Esophagus muscularis mucosa (tissue), 4 donors: ENCODE results near the gene B3GNT7. TPM values are rescaled to one million over a fixed set of nuclear protein-coding genes. Genes with fewer than 3 reads are reported as not detected.
"Not testable (repeated sequence)": the region's sequence is repeated elsewhere in the genome, so short reads cannot be mapped to it uniquely, and the experiment has no call there.

Source experiments
- DNase-seq: peaks from one replicate; pipeline ENCODE4 v3.0.0-alpha.2; 2017; ENCODE audit errors: extremely low spot score
- H3K27ac ChIP-seq, 4 donors: fragments of 200-600 bp; sonication (generic); replicated peaks in 1 of 4; 1 replicate in 3 of 4; 2 replicates in 1 of 4; pipeline ENCODE4 v1.5.1; 2016 to 2019; ENCODE audit warnings: mild to moderate bottlenecking in 1 of 4
- H3K27me3 ChIP-seq, 4 donors: fragments of 200-600 bp; sonication (generic); one replicate each; pipeline versions ENCODE4 v1.5.1 to v1.6.0; 2016 to 2019
- H3K36me3 ChIP-seq, 4 donors: fragments of 200-600 bp; sonication (generic); one replicate each; pipeline ENCODE4 v1.5.1; 2016 to 2019
- H3K4me1 ChIP-seq, 4 donors: fragments of 200-600 bp; sonication (generic); one replicate each; pipeline ENCODE4 v1.5.1; 2016 to 2019
- H3K4me3 ChIP-seq, 4 donors: fragments of 200-600 bp; sonication (generic); 1 replicate in 2 of 4; 2 replicates in 2 of 4; pipeline ENCODE4 v1.5.1; 2016 to 2019; ENCODE audit warnings: mild to moderate bottlenecking in 4 of 4, moderate library complexity in 1 of 4
- H3K9me3 ChIP-seq, 4 donors: fragments of 200-600 bp; sonication (generic); 1 replicate in 3 of 4; 2 replicates in 1 of 4; pipeline ENCODE4 v1.5.1; 2016 to 2019
- CTCF ChIP-seq, 3 experiments: fragments of 200-600 bp in 2 of 3; fragments of 450-650 bp in 1 of 3; sonication (generic) in 2 of 3; IDR thresholded peaks; one replicate each; pipeline ENCODE4 v1.5.1; 2017 to 2019; ENCODE audit warnings: antibody characterized with exemption in 3 of 3, mild to moderate bottlenecking in 2 of 3, moderate library complexity in 1 of 3
- EP300 ChIP-seq: sonication (generic); formaldehyde crosslinking; IDR thresholded peaks from one replicate; pipeline ENCODE4 v1.6.1; 2017; ENCODE audit warnings: antibody characterized with exemption
- POLR2A ChIP-seq: fragments of 450-650 bp; IDR thresholded peaks from one replicate; pipeline ENCODE4 v1.6.1; 2017; ENCODE audit warnings: antibody characterized with exemption, moderate library complexity, mild to moderate bottlenecking, low read depth
- POLR2AphosphoS5 ChIP-seq, 2 donors: sonication (generic); formaldehyde crosslinking; IDR thresholded peaks; one replicate each; pipeline ENCODE4 v1.6.1; 2017; ENCODE audit warnings: antibody characterized with exemption in 2 of 2
- WGBS: methylation state at CpG from one replicate; pipeline ENCODE4 v1.1.5; 2018; 5-methylcytosine and 5-hydroxymethylcytosine counted together
- intact Hi-C: fragments of 100-400 bp; cut with DNase I; formaldehyde crosslinking; loops from one replicate; pipeline ENCODE4 v1.15.1; 2023
- total RNA-seq, 4 donors: library from RNA; depleted of rRNA; stranded (reverse); fragments of >200 nt; gene quantifications; one replicate each; pipeline versions ENCODE4 v1.1.0 to v1.2.1, GENCODE V29; 2016

Gene B3GNT7
- total RNA-seq, 4 donors from 2014 or later = 3.7 to 7.0 (median 4.5) TPM

GRCh38 chr2:231397928-231398294, 2.4 kb downstream of the B3GNT7 start:
- Histone ChIP-seq H3K36me3 (peaks cover 0 to 13% (median 0%) of the 10 kb centered on the region in 4 donors), H3K27me3 (peaks cover 0 to 45% (median 22%) of the 10 kb centered on the region in 4 donors), H3K4me3 (no peak overlapping the region), H3K9me3 (no peaks in the 10 kb centered on the region), H3K4me1 (peaks cover 16 to 35% (median 29%) of the 10 kb centered on the region in 4 donors), H3K27ac (no peak overlapping the region)
- intact Hi-C loops = no loop called here
- WGBS = 98% methylated on average over 8 of the region's 28 CpGs
- no peak for DNase-seq
- TF ChIP-seq POLR2A = no peak
- no peak for TF ChIP-seq CTCF (IDR thresholded peaks at IDR 0.05)
- no peak for TF ChIP-seq EP300
- TF ChIP-seq POLR2AphosphoS5 (IDR thresholded peaks at IDR 0.05) = no peak

- no peak overlapping the region for H3K27ac ChIP-seq
- TF ChIP-seq POLR2A = no peak
- H3K36me3 ChIP-seq = peaks cover 0 to 13% (median 0%) of the 10 kb centered on the region in 4 donors
- H3K27me3 ChIP-seq = peaks cover 0 to 38% (median 22%) of the 10 kb centered on the region in 4 donors
- intact Hi-C loops = no loop called here
- no peaks in the 10 kb centered on the region for H3K9me3 ChIP-seq
- no peak overlapping the region for H3K4me3 ChIP-seq
- 100% methylated on average over 2 of the region's 27 CpGs for WGBS
- no peak for DNase-seq
- H3K4me1 ChIP-seq = peaks cover 18 to 35% (median 29%) of the 10 kb centered on the region in 4 donors
These were observed 3.1 kb downstream of the B3GNT7 start for GRCh38 chr2:231398585-231398984.

GRCh38 chr2:231399046-231399852, 3.7 kb downstream of the B3GNT7 start:
- intact Hi-C loops = no loop called here
- 73% methylated on average over 9 of the region's 23 CpGs for WGBS
- DNase-seq = no peak
- no peak for TF ChIP-seq CTCF (IDR thresholded peaks at IDR 0.05)
- TF ChIP-seq POLR2AphosphoS5 (IDR thresholded peaks at IDR 0.05) = no peak
- TF ChIP-seq EP300 = no peak
- TF ChIP-seq POLR2A = no peak
- peaks cover 18 to 35% (median 29%) of the 10 kb centered on the region in 4 donors for H3K4me1 ChIP-seq
- peaks cover 0 to 13% (median 0%) of the 10 kb centered on the region in 4 donors for H3K36me3 ChIP-seq
- H3K4me3 ChIP-seq = no peak overlapping the region
- no peaks in the 10 kb centered on the region for H3K9me3 ChIP-seq
- peaks cover 0 to 32% (median 20%) of the 10 kb centered on the region in 4 donors for H3K27me3 ChIP-seq
- H3K27ac ChIP-seq = peak overlapping the region in 1 of 4 donors; percentile 50

GRCh38 chr2:231399853-231400680, 4.6 kb downstream of the B3GNT7 start:
- Histone ChIP-seq H3K4me1 (peaks cover 18 to 30% (median 28%) of the 10 kb centered on the region in 4 donors), H3K36me3 (peaks cover 0 to 13% (median 0%) of the 10 kb centered on the region in 4 donors), H3K9me3 (no peaks in the 10 kb centered on the region), H3K27ac (peak overlapping the region in 2 of 4 donors; percentile 20 to 64), H3K27me3 (peaks cover 0 to 23% (median 12%) of the 10 kb centered on the region in 4 donors), H3K4me3 (no peak overlapping the region)
- intact Hi-C loops = no loop called here
- TF ChIP-seq POLR2AphosphoS5 (IDR thresholded peaks at IDR 0.05) = no peak
- TF ChIP-seq CTCF (IDR thresholded peaks at IDR 0.05) = no peak
- TF ChIP-seq POLR2A = no peak
- WGBS = 61% methylated on average over 9 of the region's 12 CpGs
- DNase-seq = no peak

GRCh38 chr2:231400681-231401080, 5.2 kb downstream of the B3GNT7 start:
- Histone ChIP-seq H3K27ac (peak overlapping the region in 1 of 4 donors; percentile 64), H3K27me3 (peaks cover 0 to 17% (median 8%) of the 10 kb centered on the region in 4 donors), H3K36me3 (peaks cover 0 to 13% (median 0%) of the 10 kb centered on the region in 4 donors), H3K4me1 (peaks cover 16 to 26% (median 22%) of the 10 kb centered on the region in 4 donors)
- H3K4me3 ChIP-seq, H3K9me3 ChIP-seq, intact Hi-C loops, DNase-seq: not testable (repeated sequence)
- 61% methylated on average over 8 of the region's 8 CpGs for WGBS

- 91% methylated on average over 23 of the region's 23 CpGs for WGBS
These were observed 5.6 kb downstream of the B3GNT7 start for GRCh38 chr2:231401101-231401500.

GRCh38 chr2:231403421-231404182, 8.1 kb downstream of the B3GNT7 start:
- H3K4me1 ChIP-seq = peaks cover 15 to 21% (median 16%) of the 10 kb centered on the region in 4 donors
- H3K27ac ChIP-seq = not testable (repeated sequence)

More at GRCh38 chr2:231401101-231401500, 5.6 kb downstream of the B3GNT7 start:
- peaks cover 0 to 13% (median 0%) of the 10 kb centered on the region in 4 donors for H3K36me3 ChIP-seq
- intact Hi-C loops, DNase-seq, H3K27ac ChIP-seq, H3K4me3 ChIP-seq, H3K9me3 ChIP-seq: not testable (repeated sequence)
- peaks cover 16 to 26% (median 17%) of the 10 kb centered on the region in 4 donors for H3K4me1 ChIP-seq
- H3K27me3 ChIP-seq = peaks cover 0 to 13% (median 4%) of the 10 kb centered on the region in 4 donors

GRCh38 chr2:231404183-231404578, 8.7 kb downstream of the B3GNT7 start:
- H3K36me3 ChIP-seq, intact Hi-C loops, H3K27ac ChIP-seq, H3K4me3 ChIP-seq, DNase-seq, H3K27me3 ChIP-seq, H3K9me3 ChIP-seq: not testable (repeated sequence)
- WGBS = 91% methylated on average over 16 of the region's 16 CpGs
- peaks cover 15 to 20% (median 15%) of the 10 kb centered on the region in 4 donors for H3K4me1 ChIP-seq

More at GRCh38 chr2:231403421-231404182, 8.1 kb downstream of the B3GNT7 start:
- WGBS = 79% methylated on average over 14 of the region's 14 CpGs
- intact Hi-C loops, DNase-seq, H3K36me3 ChIP-seq, H3K27me3 ChIP-seq, H3K9me3 ChIP-seq, H3K4me3 ChIP-seq: not testable (repeated sequence)
